CD4-positive, alpha-beta T cell treated with Interferon alpha-2 for 1 hour (primary cell): ENCODE measurements around the gene PLA2G1B.
A peak's percentile ranks its signal among the peaks of the same experiment; 100 is the strongest.

ENCODE experiments used
- DNase-seq, 2 donors: peaks; one replicate each; pipeline ENCODE4 v3.0.0-alpha.2; 2020 to 2022

PLA2G1B gene

GRCh38 chr12:120327593-120327992 lies at the start of gene PLA2G1B:
Gene PLA2G1B (minus strand): TSS chr12:120327779. CDS start chr12:120327753, 26 bp downstream.
- DNase-seq: no peak

GRCh38 chr12:120376934-120377572 lies 49.5 kb upstream of the PLA2G1B start:
- no peak for DNase-seq

GRCh38 chr12:120376416-120376815 lies 48.8 kb upstream of the PLA2G1B start:
- DNase-seq: no peak

- no peak for DNase-seq
These were observed 48.4 kb upstream of the PLA2G1B start for GRCh38 chr12:120376009-120376408.

- DNase-seq: no peak
These were observed 46.1 kb upstream of the PLA2G1B start for GRCh38 chr12:120373683-120374082.

GRCh38 chr12:120370343-120371243 lies 43.0 kb upstream of the PLA2G1B start:
- no peak for DNase-seq

GRCh38 chr12:120369603-120370342 lies 42.2 kb upstream of the PLA2G1B start:
- no peak for DNase-seq

GRCh38 chr12:120368789-120369602 lies 41.4 kb upstream of the PLA2G1B start, which contains the start of gene MSI1:
Gene MSI1 (minus strand): TSS chr12:120369164. CDS start chr12:120369091, 73 bp downstream.
- DNase-seq: no peak

- DNase-seq: no peak
These were observed 40.6 kb upstream of the PLA2G1B start for GRCh38 chr12:120367924-120368788.

- peak in 1 of 2 donors; percentile 10 for DNase-seq
These were observed 39.8 kb upstream of the PLA2G1B start for GRCh38 chr12:120367233-120367923.

- DNase-seq: no peak
These were observed 39.3 kb upstream of the PLA2G1B start for GRCh38 chr12:120366845-120367232.

GRCh38 chr12:120366341-120366705 lies 38.7 kb upstream of the PLA2G1B start:
- no peak for DNase-seq

GRCh38 chr12:120365675-120366340 lies 38.2 kb upstream of the PLA2G1B start:
- no peak for DNase-seq

- no peak for DNase-seq
These were observed 36.9 kb upstream of the PLA2G1B start for GRCh38 chr12:120364487-120364886.

- no peak for DNase-seq
These were observed 35.8 kb upstream of the PLA2G1B start for GRCh38 chr12:120363274-120363855.

- no peak for DNase-seq
These were observed 35.1 kb upstream of the PLA2G1B start for GRCh38 chr12:120362516-120363273.

GRCh38 chr12:120361506-120362208 lies 34.1 kb upstream of the PLA2G1B start:
- no peak for DNase-seq

- DNase-seq: no peak
These were observed 31.5 kb upstream of the PLA2G1B start for GRCh38 chr12:120359128-120359527.
